Aorta (tissue), 5 donors: ENCODE measurements around the gene SLC35G3. TPM values are rescaled to one million over a fixed set of nuclear protein-coding genes. Genes with fewer than 3 reads are reported as not detected.
"Not testable (repeated sequence)": the region's sequence is repeated elsewhere in the genome, so short reads cannot be mapped to it uniquely, and the experiment has no call there.

Experiments used
- ATAC-seq: fragments of 200-7000 bp; cut with Tn5 transposase; one replicate; pipeline ENCODE4 v1.9.1; 2022; ENCODE audit warnings: moderate library complexity; ENCODE audit not compliant: low FRiP score
- DNase-seq, 2 donors: peaks; one replicate each; pipeline ENCODE4 v3.0.0-alpha.2; 2020
- H3K27ac ChIP-seq, 2 donors: one replicate each; pipeline ENCODE4 v1.5.1; 2013; ENCODE audit warnings: low read length in 2 of 2, mild to moderate bottlenecking in 2 of 2, moderate library complexity in 2 of 2, control low read depth in 1 of 2, inconsistent platforms in 1 of 2, low read depth in 1 of 2
- H3K27me3 ChIP-seq, 2 donors: one replicate each; pipeline ENCODE4 v1.6.1; 2013; ENCODE audit warnings: control low read depth in 1 of 2, low read length in 1 of 2, mild to moderate bottlenecking in 1 of 2, moderate library complexity in 1 of 2; ENCODE audit not compliant: insufficient read depth in 2 of 2, control insufficient read depth in 1 of 2
- H3K36me3 ChIP-seq, 2 donors: one replicate each; pipeline ENCODE4 v1.6.1; 2013; ENCODE audit warnings: control low read depth in 1 of 2, low read length in 1 of 2, mild to moderate bottlenecking in 1 of 2; ENCODE audit not compliant: insufficient read depth in 2 of 2, control insufficient read depth in 1 of 2
- H3K4me1 ChIP-seq, 2 donors: one replicate each; pipeline ENCODE4 v1.6.1; 2013; ENCODE audit warnings: low read length in 2 of 2, control low read depth in 1 of 2, mild to moderate bottlenecking in 1 of 2, moderate library complexity in 1 of 2; ENCODE audit not compliant: insufficient read depth in 2 of 2, control insufficient read depth in 1 of 2
- H3K4me3 ChIP-seq, 2 donors: one replicate each; pipeline ENCODE4 v1.5.1; 2013; ENCODE audit warnings: low read length in 2 of 2, control low read depth in 1 of 2, mild to moderate bottlenecking in 1 of 2
- H3K9me3 ChIP-seq: one replicate; pipeline ENCODE4 v1.6.1; 2013; ENCODE audit warnings: mild to moderate bottlenecking, low read length; ENCODE audit not compliant: control insufficient read depth
- WGBS, 2 donors: extraction: QIAGEN DNeasy Blood & Tissue Kit; methylation state at CpG; one replicate each; pipeline ENCODE4 v1.1.7; 2013; 5-methylcytosine and 5-hydroxymethylcytosine counted together
- intact Hi-C, 2 donors: fragments of 100-400 bp; cut with DNase I; formaldehyde crosslinking; loops; one replicate each; pipeline versions ENCODE4 v1.14.2 to v1.15.0; 2022
- polyA plus RNA-seq, 2 donors: library from polyadenylated mRNA; stranded (reverse); fragments of 200-250 nt; gene quantifications; one replicate each; pipeline ENCODE4 v1.2.3, GENCODE V29; 2013
- total RNA-seq, 2 donors: library from RNA; stranded (reverse); fragmentation: NEBNext Ultra II Directional; extraction: Animal tissue kit (Norgen Biotek cat#: 25700); gene quantifications; one replicate each; pipeline ENCODE4 v1.2.1, GENCODE V29; 2021
- donor health status: healthy with polysubstance abuse.
- donor health status: Bipolar disorder and iron deficiency.
- donor health status: DM: no; HTN: no; CAD: no.
- donor health status: DM: no; HTN: no; CAD: no.
- donor health status: DM: yes; HTN: yes; CAD: no.

Gene SLC35G3
- total and polyA plus RNA-seq, 4 donors = not detected

- 75 to 76% methylated on average over 11 of the region's 11 CpGs for WGBS, 2 donors
- no peak for ATAC-seq
- no peaks in the 10 kb centered on the region for H3K27me3 ChIP-seq
Measured at GRCh38 chr17:35191001-35191695, 3.0 kb downstream of the SLC35G3 start.

GRCh38 chr17:35189291-35189690, 4.9 kb downstream of the SLC35G3 start:
- H3K4me3 ChIP-seq = no peak overlapping the region
- H3K27me3 ChIP-seq = no peaks in the 10 kb centered on the region
- ATAC-seq (no peak), DNase-seq (no peak)
- H3K27ac ChIP-seq = no peak overlapping the region
- H3K4me1 ChIP-seq = no peaks in the 10 kb centered on the region
- intact Hi-C loops = no loop called here
- 75 to 83% methylated on average over 3 of the region's 3 CpGs for WGBS, 2 donors
- no peaks in the 10 kb centered on the region for H3K9me3 ChIP-seq
- no peaks in the 10 kb centered on the region for H3K36me3 ChIP-seq

More at GRCh38 chr17:35191001-35191695, 3.0 kb downstream of the SLC35G3 start:
- intact Hi-C loops = no loop called here
- no peak overlapping the region for H3K4me3 ChIP-seq
- H3K36me3 ChIP-seq = no peaks in the 10 kb centered on the region
- no peaks in the 10 kb centered on the region for H3K4me1 ChIP-seq
- H3K27ac ChIP-seq = no peak overlapping the region
- no peaks in the 10 kb centered on the region for H3K9me3 ChIP-seq
- DNase-seq = no peak

- DNase-seq = no peak
- no peak for ATAC-seq
- Histone ChIP-seq H3K27ac (no peak overlapping the region), H3K4me3 (no peak overlapping the region), H3K4me1 (no peaks in the 10 kb centered on the region), H3K9me3 (no peaks in the 10 kb centered on the region), H3K27me3 (no peaks in the 10 kb centered on the region), H3K36me3 (no peaks in the 10 kb centered on the region)
- WGBS, 2 donors = 14 to 33% methylated on average over 2 of the region's 2 CpGs
- intact Hi-C loops = no loop called here
Measured at GRCh38 chr17:35188111-35188510, 6.1 kb downstream of the SLC35G3 start.

- no peak for ATAC-seq
Measured at GRCh38 chr17:35187481-35187880, 6.7 kb downstream of the SLC35G3 start.

GRCh38 chr17:35185849-35186248, 8.3 kb downstream of the SLC35G3 start:
- intact Hi-C loops = no loop called here
- Histone ChIP-seq H3K4me3 (no peak overlapping the region), H3K9me3 (no peaks in the 10 kb centered on the region), H3K4me1 (no peaks in the 10 kb centered on the region), H3K36me3 (no peaks in the 10 kb centered on the region), H3K27me3 (no peaks in the 10 kb centered on the region), H3K27ac (no peak overlapping the region)
- no peak for DNase-seq
- no peak for ATAC-seq
- 13 to 25% methylated on average over 1 of the region's 1 CpG for whole genome bisulfite sequencing, 2 donors

More at GRCh38 chr17:35187481-35187880, 6.7 kb downstream of the SLC35G3 start:
- intact Hi-C loops = no loop called here
- Histone ChIP-seq H3K36me3 (no peaks in the 10 kb centered on the region), H3K9me3 (no peaks in the 10 kb centered on the region), H3K27ac (no peak overlapping the region), H3K4me1 (no peaks in the 10 kb centered on the region), H3K4me3 (no peak overlapping the region), H3K27me3 (no peaks in the 10 kb centered on the region)
- WGBS, 2 donors = 80 to 87% methylated on average over 2 of the region's 2 CpGs
- no peak for DNase-seq

GRCh38 chr17:35184274-35184673, 9.9 kb downstream of the SLC35G3 start:
- Histone ChIP-seq H3K4me3 (no peak overlapping the region), H3K27me3 (no peaks in the 10 kb centered on the region), H3K36me3 (no peaks in the 10 kb centered on the region), H3K27ac (no peak overlapping the region), H3K4me1 (no peaks in the 10 kb centered on the region), H3K9me3 (no peaks in the 10 kb centered on the region)
- no peak for DNase-seq
- 44 to 47% methylated on average over 3 of the region's 3 CpGs for WGBS, 2 donors
- no peak for ATAC-seq
- intact Hi-C loops = no loop called here

- ATAC-seq = no peak
- DNase-seq = no peak
- Histone ChIP-seq H3K4me1 (no peaks in the 10 kb centered on the region), H3K27me3 (no peaks in the 10 kb centered on the region), H3K9me3 (no peaks in the 10 kb centered on the region), H3K4me3 (no peak overlapping the region), H3K36me3 (no peaks in the 10 kb centered on the region), H3K27ac (no peak overlapping the region)
- intact Hi-C loops = no loop called here
- 65 to 70% methylated on average over 6 of the region's 6 CpGs for WGBS, 2 donors
Measured at GRCh38 chr17:35183332-35183731, 10.9 kb downstream of the SLC35G3 start.

GRCh38 chr17:35179379-35179778, 14.8 kb downstream of the SLC35G3 start:
- 87 to 89% methylated on average over 5 of the region's 5 CpGs for WGBS, 2 donors
- H3K27me3 ChIP-seq, intact Hi-C loops, ATAC-seq, H3K36me3 ChIP-seq, DNase-seq, H3K9me3 ChIP-seq, H3K27ac ChIP-seq, H3K4me1 ChIP-seq, H3K4me3 ChIP-seq: not testable (repeated sequence)

GRCh38 chr17:35176897-35177296, 17.3 kb downstream of the SLC35G3 start:
- 64 to 67% methylated on average over 8 of the region's 8 CpGs for WGBS, 2 donors
- Histone ChIP-seq H3K9me3 (no peaks in the 10 kb centered on the region), H3K27ac (no peak overlapping the region), H3K27me3 (no peaks in the 10 kb centered on the region), H3K36me3 (no peaks in the 10 kb centered on the region), H3K4me3 (no peak overlapping the region), H3K4me1 (no peaks in the 10 kb centered on the region)
- DNase-seq = no peak
- intact Hi-C loops = no loop called here
- no peak for ATAC-seq
